Neural progenitor cell (in vitro differentiated cells): ENCODE measurements around the gene HCK. TPM values are rescaled to one million over a fixed set of nuclear protein-coding genes. Genes with fewer than 3 reads are reported as not detected.
A peak's percentile ranks its signal among the peaks of the same experiment; 100 is the strongest.

ENCODE experiments used
- DNase-seq: peaks from one replicate; pipeline ENCODE4 v3.0.0-alpha.2; 2016; ENCODE audit warnings: low spot score
- H2AFZ ChIP-seq: fragments of 200-600 bp; sonication (generic); replicated peaks from 2 replicates; pipeline ENCODE4 v1.6.1; 2016; ENCODE audit warnings: antibody characterized with exemption
- H3F3A ChIP-seq: fragments of 200-600 bp; sonication (generic); 2 replicates; pipeline ENCODE4 v1.6.1; 2016; ENCODE audit warnings: antibody characterized with exemption, low read depth
- H3K27ac ChIP-seq: fragments of 200-600 bp; sonication (generic); 2 replicates; pipeline ENCODE4 v1.5.1; 2016; ENCODE audit warnings: mild to moderate bottlenecking
- H3K27me3 ChIP-seq: fragments of 200-600 bp; sonication (generic); 2 replicates; pipeline ENCODE4 v1.6.1; 2016; ENCODE audit warnings: mild to moderate bottlenecking, moderate library complexity
- H3K36me3 ChIP-seq: fragments of 200-600 bp; sonication (generic); 2 replicates; pipeline ENCODE4 v1.5.1; 2016
- H3K4me1 ChIP-seq: fragments of 200-600 bp; sonication (generic); 2 replicates; pipeline ENCODE4 v1.6.1; 2016; ENCODE audit warnings: mixed run types
- H3K4me2 ChIP-seq: fragments of 200-600 bp; sonication (generic); 2 replicates; pipeline ENCODE4 v1.6.1; 2016
- H3K4me3 ChIP-seq: fragments of 200-600 bp; sonication (generic); 2 replicates; pipeline ENCODE4 v1.5.1; 2016
- H3K79me2 ChIP-seq: fragments of 200-600 bp; sonication (generic); 2 replicates; pipeline ENCODE4 v1.6.1; 2016; ENCODE audit warnings: low read depth
- H3K9ac ChIP-seq: fragments of 200-600 bp; sonication (generic); 2 replicates; pipeline ENCODE4 v1.6.1; 2016
- H3K9me3 ChIP-seq: fragments of 200-600 bp; sonication (generic); 2 replicates; pipeline ENCODE4 v1.5.1; 2016; ENCODE audit warnings: low read depth
- H4K20me1 ChIP-seq: fragments of 200-600 bp; sonication (generic); 2 replicates; pipeline ENCODE4 v1.6.1; 2016; ENCODE audit warnings: low read depth
- H3K27ac Mint-ChIP-seq: 3 replicates; pipeline ENCODE4 v1.8.0; 2021; ENCODE audit warnings: mixed read lengths
- H3K27me3 Mint-ChIP-seq: 2 replicates; pipeline ENCODE4 v1.8.0; 2022; ENCODE audit warnings: low read depth, mild to moderate bottlenecking, inconsistent platforms, moderate library complexity, mixed read lengths; ENCODE audit not compliant: insufficient read depth
- H3K36me3 Mint-ChIP-seq: 3 replicates; pipeline ENCODE4 v1.8.0; 2021; ENCODE audit warnings: mixed read lengths
- H3K4me1 Mint-ChIP-seq: 3 replicates; pipeline ENCODE4 v1.8.0; 2021; ENCODE audit warnings: mixed read lengths
- H3K4me3 Mint-ChIP-seq: 3 replicates; pipeline ENCODE4 v1.8.0; 2021; ENCODE audit warnings: mild to moderate bottlenecking, moderate library complexity, mixed read lengths
- H3K9me3 Mint-ChIP-seq: 3 replicates; pipeline ENCODE4 v1.8.0; 2020; ENCODE audit warnings: mixed read lengths
- EZH2 ChIP-seq: fragments of 200-600 bp; sonication (generic); IDR thresholded peaks from 2 replicates; pipeline ENCODE4 v1.6.1; 2017; ENCODE audit warnings: antibody characterized with exemption, mild to moderate bottlenecking, moderate library complexity
- EZH2phosphoT487 ChIP-seq: fragments of 200-600 bp; sonication (generic); IDR thresholded peaks from 2 replicates; pipeline ENCODE4 v1.6.1; 2017; ENCODE audit warnings: antibody characterized with exemption
- total RNA-seq: library from RNA; depleted of rRNA; stranded (reverse); fragments of >200 nt; gene quantifications from 2 replicates; pipeline ENCODE4 v1.2.3, GENCODE V29; 2015; ENCODE audit warnings: low replicate concordance
- TF ChIP-seq, protein P1 (sequence below): fragments of 200-600 bp; sonication (generic); IDR thresholded peaks from 2 replicates; pipeline ENCODE4 v1.5.1; 2017; ENCODE audit warnings: antibody characterized with exemption, mild to moderate bottlenecking

The HCK gene
- total RNA-seq, 1 donor from 2014 or later = not detected

GRCh38 chr20:32013326-32013725, 38.7 kb upstream of the HCK start:
- H3K4me2 ChIP-seq = no peak overlapping the region
- H3K27me3 ChIP-seq = peaks cover 34% of the 10 kb centered on the region
- no peaks in the 10 kb centered on the region for H4K20me1 ChIP-seq
- peaks cover 13% of the 10 kb centered on the region for H3F3A ChIP-seq
- H3K27ac ChIP-seq = no peak overlapping the region
- no peak overlapping the region for H3K9ac ChIP-seq
- no peak overlapping the region for H3K27ac Mint-ChIP-seq
- no peaks in the 10 kb centered on the region for H3K9me3 Mint-ChIP-seq
- H3K9me3 ChIP-seq = no peaks in the 10 kb centered on the region
- H3K36me3 ChIP-seq = no peaks in the 10 kb centered on the region
- no peaks in the 10 kb centered on the region for H3K79me2 ChIP-seq
- H3K4me3 Mint-ChIP-seq = no peak overlapping the region
- H3K4me3 ChIP-seq = no peak overlapping the region
- H3K27me3 Mint-ChIP-seq = peaks cover 17% of the 10 kb centered on the region
- H3K36me3 Mint-ChIP-seq = no peaks in the 10 kb centered on the region
- TF ChIP-seq, protein P1, sequence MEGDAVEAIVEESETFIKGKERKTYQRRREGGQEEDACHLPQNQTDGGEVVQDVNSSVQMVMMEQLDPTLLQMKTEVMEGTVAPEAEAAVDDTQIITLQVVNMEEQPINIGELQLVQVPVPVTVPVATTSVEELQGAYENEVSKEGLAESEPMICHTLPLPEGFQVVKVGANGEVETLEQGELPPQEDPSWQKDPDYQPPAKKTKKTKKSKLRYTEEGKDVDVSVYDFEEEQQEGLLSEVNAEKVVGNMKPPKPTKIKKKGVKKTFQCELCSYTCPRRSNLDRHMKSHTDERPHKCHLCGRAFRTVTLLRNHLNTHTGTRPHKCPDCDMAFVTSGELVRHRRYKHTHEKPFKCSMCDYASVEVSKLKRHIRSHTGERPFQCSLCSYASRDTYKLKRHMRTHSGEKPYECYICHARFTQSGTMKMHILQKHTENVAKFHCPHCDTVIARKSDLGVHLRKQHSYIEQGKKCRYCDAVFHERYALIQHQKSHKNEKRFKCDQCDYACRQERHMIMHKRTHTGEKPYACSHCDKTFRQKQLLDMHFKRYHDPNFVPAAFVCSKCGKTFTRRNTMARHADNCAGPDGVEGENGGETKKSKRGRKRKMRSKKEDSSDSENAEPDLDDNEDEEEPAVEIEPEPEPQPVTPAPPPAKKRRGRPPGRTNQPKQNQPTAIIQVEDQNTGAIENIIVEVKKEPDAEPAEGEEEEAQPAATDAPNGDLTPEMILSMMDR = no peak
- TF ChIP-seq EZH2phosphoT487 = no peak
- no peak for TF ChIP-seq EZH2
- no peak for DNase-seq
- H3K4me1 ChIP-seq = no peaks in the 10 kb centered on the region
- H2AFZ ChIP-seq = no peak overlapping the region
- H3K4me1 Mint-ChIP-seq = peaks cover 28% of the 10 kb centered on the region

GRCh38 chr20:32017711-32018251, 34.3 kb upstream of the HCK start:
- Mint-ChIP-seq H3K4me3 (peak overlapping the region; percentile 79), H3K27ac (no peak overlapping the region), H3K9me3 (peaks cover 2% of the 10 kb centered on the region), H3K36me3 (peaks cover 2% of the 10 kb centered on the region), H3K4me1 (peaks cover 28% of the 10 kb centered on the region), H3K27me3 (peaks cover 31% of the 10 kb centered on the region)
- peak overlapping the region; percentile 15 for H2AFZ ChIP-seq
- H3K4me1 ChIP-seq = no peaks in the 10 kb centered on the region
- peak overlapping the region; percentile 78 for H3K4me2 ChIP-seq
- H3K9me3 ChIP-seq = no peaks in the 10 kb centered on the region
- no peak for TF ChIP-seq EZH2phosphoT487
- TF ChIP-seq, protein P1 = peak; percentile 53
- H3K79me2 ChIP-seq = no peaks in the 10 kb centered on the region
- H3K9ac ChIP-seq = no peak overlapping the region
- peaks cover 56% of the 10 kb centered on the region for H3K27me3 ChIP-seq
- DNase-seq = peak; percentile 93
- H3K4me3 ChIP-seq = peak overlapping the region; percentile 83
- H3K27ac ChIP-seq = no peak overlapping the region
- peaks cover 14% of the 10 kb centered on the region for H3F3A ChIP-seq
- H4K20me1 ChIP-seq = no peaks in the 10 kb centered on the region
- H3K36me3 ChIP-seq = no peaks in the 10 kb centered on the region

GRCh38 chr20:32018269-32019155, 33.5 kb upstream of the HCK start:
- Histone ChIP-seq H3K4me2 (peak overlapping the region; percentile 78), H3K27ac (no peak overlapping the region), H3K27me3 (peaks cover 56% of the 10 kb centered on the region), H3K36me3 (no peaks in the 10 kb centered on the region), H4K20me1 (no peaks in the 10 kb centered on the region), H3K4me1 (no peaks in the 10 kb centered on the region), H3K9me3 (no peaks in the 10 kb centered on the region), H2AFZ (peak overlapping the region; percentile 96), H3K4me3 (peak overlapping the region; percentile 83), H3K79me2 (no peaks in the 10 kb centered on the region), H3K9ac (no peak overlapping the region), H3F3A (peaks cover 14% of the 10 kb centered on the region)
- Mint-ChIP-seq H3K27me3 (peaks cover 33% of the 10 kb centered on the region), H3K9me3 (peaks cover 2% of the 10 kb centered on the region), H3K36me3 (peaks cover 2% of the 10 kb centered on the region), H3K4me1 (peaks cover 28% of the 10 kb centered on the region), H3K4me3 (peak overlapping the region; percentile 90), H3K27ac (no peak overlapping the region)
- TF ChIP-seq EZH2phosphoT487 = no peak
- TF ChIP-seq, protein P1 = no peak
- peak; percentile 92 for DNase-seq
